ENCODE results near the gene AQR. TPM values are rescaled to one million over a fixed set of nuclear protein-coding genes. Genes with fewer than 3 reads are reported as not detected.
"Not testable (repeated sequence)": the region's sequence is repeated elsewhere in the genome, so short reads cannot be mapped to it uniquely, and the experiment has no call there.

The AQR gene
- total RNA-seq, 1 donor from 2014 or later, result 30.0 TPM

DNA sequence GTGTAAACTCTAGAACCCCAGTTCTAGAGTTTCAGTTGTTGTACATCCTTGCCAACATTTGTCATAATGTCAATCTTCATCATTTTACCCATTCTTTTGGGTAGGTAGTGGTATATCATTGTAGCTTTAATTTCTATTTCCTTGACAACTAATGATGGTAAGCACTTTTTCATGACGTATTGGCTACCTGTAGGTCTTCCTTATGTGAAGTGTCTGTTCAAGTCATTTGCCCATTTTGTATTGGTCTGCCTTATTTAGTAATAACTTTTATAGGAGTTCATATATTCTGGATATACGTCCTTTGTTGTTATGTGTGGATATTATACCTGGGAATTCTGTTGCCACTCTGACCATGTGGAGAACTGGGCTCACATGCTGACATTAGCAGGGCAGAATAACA, 100.4 kb downstream of the AQR start:
- no peak for DNase-seq

DNA sequence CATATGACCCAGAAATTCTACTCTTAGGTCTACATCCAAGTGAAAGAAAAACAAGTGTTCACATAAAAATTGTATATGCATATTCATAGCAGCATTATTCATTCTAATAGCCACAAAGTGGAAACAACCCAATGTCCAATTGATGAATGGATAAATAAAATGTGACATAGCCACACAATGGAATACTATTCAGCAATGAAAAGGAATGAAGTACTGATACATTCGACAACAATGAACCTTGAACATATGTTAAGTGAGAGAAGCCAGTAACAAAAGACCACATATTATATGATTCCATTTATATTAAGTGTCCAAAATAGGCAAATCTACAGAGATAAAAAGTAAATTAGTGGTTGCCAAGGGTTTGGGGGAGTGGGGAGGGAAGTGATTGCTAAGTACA, 104.0 kb downstream of the AQR start:
- DNase-seq, result no peak

DNA sequence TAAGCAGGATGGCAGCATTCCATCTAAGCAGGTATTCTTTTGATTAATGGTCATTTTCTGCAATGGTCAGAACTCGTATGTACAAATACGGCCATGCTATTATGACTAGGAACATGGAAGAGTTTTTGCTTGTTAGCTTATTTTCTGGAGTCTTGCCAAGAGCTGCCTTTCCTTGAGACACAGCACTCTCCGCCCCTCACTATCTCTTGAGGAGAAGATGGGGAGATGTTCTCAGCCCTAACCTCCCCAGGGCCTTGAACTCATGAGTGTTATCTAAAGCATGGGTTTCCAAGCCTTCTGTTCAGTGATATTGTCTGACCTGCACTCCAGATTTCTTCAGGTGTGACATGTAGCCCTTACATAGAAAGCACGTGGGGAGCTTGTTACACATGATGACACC, 108.3 kb downstream of the AQR start:
- no peak for DNase-seq

DNA sequence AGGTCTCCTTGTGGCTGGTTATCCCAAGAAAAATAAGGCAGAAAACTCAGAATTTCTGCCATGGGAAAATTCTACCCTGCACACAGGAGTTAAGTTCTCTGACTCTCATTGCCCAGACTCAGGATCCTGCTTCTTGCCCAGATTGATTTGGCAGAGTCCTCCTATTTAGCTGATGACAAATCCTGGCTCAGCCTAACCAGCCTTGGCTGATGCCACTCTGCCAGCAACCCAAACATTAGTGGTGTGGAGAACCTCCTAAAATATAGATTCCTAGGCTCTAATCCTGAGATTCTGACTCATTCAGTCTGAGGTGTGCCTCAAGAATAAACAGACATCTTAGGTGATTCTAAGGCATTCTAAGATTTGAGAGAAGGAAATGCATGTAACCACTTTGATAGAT, 113.6 kb downstream of the AQR start:
- DNase-seq, result peak; percentile 19

DNA sequence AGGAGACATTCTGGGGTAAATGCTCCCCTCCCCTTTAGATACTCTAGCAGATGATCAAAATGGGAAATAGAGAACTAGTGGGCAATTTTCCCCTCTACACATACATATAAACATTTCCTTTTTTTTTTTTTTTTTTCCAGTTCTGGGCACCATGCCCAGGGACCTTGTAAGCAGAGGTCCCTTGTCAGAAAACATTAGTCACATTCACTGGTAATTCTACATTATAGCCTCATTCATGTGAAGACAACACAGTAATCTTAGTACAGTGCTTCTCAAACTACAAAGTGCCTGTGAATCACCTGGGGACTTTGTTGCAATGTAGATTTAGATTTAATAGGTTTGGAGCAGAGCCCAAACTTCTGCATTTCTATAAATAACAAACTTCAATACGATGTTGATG, 114.1 kb downstream of the AQR start:
- peak; percentile 88 for DNase-seq

DNA sequence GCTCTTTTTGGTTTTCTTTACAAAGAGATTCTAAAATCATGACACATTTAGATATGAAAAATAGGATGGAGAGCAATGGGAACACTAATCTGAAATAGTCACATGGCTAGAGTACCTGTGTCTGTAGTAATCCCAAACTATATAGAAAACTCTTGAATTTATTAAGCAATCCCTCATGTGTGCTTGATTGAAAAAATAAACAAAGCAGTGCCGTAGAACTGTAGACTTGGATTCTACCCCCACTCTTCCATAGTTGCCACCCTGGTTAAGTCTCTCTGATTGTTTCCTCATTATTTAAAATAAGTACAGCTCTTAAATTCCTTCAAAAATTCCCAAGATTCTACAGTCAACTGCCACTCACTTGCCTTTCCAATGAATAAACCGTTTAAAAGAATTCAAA, 115.3 kb downstream of the AQR start:
- DNase-seq, result no peak

DNA sequence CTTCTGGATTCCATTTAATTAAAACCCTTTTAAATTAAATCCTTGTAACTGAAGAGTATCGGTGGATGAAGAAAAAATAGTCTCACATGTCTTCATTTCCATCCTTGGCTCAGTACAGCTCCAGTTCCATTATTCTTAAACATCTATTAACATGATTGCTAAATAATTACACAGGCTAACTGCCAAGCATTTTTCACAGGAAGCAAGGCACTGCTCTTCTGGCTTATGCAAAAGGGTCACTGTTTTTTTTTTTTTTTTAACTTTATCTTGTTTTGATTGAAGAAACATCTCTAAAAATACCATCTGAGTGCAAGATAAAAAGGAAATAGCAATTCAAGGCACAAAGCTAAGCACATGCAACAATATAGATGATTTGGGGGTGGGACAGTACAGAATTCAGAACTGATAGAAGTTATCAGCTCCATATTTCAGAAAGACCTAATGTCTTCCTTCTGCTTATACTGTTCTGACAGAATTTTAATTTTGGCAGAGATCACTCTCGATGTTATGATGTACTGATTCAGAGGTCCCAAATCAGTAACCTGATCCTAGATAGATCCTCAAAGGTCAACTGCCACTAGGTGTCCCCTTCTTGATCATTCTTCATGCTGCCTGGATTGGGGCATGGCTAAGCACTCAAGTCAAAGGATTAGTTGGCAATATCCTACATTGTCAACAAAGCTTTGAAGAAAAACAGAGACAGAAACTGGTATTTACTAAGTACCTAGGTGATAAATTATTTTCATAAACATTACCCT, 116.4 kb downstream of the AQR start:
- peak; percentile 68 for DNase-seq

DNA sequence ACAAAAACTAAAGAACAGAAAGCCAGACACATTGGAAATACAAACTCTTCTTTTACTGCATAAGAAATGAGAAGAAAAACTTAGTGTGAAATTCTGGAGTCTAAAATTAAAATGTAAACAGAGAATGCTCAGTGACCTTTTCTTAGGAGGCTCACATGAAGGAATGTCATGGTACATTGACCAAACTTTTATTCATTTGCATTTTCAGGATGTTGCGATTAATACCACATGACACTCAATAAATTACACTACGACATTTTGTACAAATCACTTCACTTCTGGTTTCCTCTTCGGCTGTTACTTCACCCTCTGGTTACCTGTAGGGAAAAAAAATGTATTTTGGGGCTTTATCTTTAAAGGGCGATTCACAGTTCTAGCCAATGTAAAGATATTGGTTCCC, 117.8 kb downstream of the AQR start:
- no peak for DNase-seq

DNA sequence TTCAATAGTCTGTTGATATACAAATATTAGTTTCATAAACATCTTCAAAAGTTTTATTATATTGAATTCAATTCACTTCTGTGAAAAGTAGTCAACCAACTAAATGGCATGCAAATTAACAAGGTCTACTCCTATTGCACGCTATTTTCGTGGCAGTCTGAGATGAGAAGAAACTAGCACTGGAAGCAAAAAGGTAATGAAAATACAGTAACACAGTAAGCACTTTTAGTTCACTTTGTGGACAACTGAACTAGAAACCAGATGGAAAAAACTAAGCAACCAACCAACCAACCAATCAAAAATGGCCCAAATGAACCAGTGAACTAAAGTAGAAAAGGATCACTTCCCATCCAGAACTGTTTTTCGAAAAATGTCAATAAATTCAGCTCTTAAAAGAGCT, 118.5 kb downstream of the AQR start:
- DNase-seq, result no peak

DNA sequence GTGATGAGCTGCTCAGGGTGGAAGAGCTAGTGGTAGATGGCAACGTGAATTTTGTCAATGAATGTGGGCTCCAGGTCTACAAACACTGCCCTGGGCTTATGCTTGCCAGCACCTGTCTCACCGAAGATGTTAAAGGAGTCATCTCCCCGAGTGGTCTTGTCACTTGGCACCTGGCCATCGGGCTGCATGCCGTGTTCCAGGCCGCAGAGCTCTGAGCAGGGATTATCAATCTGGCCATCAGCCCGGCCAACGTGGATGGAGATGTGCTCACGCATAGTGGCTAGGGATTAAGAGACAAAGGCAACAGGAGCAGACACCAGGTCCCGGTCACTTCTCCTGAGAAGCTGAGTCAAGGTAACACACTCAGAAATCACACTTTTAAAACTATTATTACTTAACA, 119.4 kb downstream of the AQR start:
- DNase-seq, result no peak

DNA sequence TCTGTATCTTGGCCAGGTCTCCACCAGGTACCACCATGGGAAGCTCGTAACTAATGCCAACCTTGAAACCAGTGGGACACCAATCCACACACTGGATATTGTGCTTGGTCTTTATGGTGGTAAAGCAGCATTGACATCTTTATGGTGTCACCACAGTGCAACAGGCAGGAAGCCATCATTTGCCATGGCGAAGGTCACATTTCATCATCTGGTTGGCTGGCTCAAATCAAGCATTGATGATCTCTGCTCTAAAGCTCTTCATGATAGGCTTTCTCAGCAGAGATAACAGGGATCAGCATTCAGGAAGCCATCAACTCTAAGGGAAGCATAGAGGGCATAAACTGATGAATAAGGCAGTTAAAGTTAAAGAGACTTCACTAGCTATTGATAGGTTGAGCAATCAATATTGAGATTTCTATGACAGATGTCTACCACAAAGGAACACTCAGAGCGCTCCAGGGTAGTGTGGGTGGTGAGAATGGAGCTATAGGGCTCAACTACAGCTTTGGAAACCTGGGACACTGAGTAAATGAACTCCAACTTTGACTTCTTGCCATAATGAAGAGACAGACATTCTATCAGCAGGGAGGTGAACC, 120.1 kb downstream of the AQR start:
- DNase-seq, result no peak

DNA sequence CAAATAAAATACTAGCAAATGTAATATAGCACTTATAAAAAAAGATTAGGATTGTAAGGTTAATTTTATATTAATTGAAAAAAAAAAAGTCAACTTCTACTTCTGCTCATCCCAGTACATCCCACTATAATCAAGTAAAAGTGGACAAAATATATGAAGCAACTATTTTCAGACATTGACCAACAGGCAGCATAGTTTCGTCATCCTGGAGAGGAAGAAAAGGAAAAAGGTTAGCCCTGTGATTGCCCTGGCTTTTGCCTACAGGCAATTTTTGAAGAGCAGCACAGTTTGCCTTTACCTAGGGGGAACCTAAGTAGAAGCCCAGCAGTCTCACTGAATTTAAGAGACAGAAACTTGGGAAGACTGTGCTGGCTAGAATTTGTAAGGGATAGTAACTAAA, 121.9 kb downstream of the AQR start:
- no peak for DNase-seq

DNA sequence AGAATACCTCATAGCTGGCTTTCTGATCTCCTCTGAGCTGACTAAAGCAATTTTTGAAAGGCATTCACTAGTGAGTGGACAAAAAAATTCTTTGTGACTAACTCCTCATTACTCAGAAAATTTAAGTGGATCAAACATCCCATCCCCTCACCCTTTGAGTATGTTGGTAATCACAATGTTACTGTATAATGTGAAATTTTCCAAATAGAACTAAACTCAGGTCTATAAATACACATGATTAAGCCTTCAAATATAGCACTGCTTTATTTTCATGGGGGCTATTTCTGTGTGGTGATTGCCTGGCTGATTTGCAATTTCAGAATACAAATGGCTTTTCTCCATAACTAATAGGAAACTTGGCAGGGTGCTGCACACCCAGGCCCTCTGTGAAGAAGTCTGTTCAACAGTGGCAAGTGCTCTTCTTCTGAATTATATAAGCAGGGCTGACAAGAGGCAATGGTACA, 128.2 kb downstream of the AQR start:
- no peak for DNase-seq

DNA sequence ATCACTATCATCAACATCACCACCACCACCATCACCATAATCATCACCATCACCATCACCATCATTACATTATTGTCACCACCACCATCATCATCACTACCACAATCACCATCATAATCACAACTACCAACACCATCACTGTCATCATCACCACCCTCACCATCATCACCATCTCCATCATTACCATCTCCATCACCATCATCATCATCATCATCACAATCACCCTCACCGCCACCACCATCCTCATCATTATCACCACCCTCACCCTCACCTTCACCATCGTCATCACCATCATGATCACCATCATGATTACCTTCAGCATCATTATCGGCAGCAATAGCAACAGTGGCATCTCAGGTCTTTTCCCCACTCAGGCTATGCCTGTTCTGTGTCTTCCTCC, 131.3 kb downstream of the AQR start:
- DNase-seq, result no peak

DNA sequence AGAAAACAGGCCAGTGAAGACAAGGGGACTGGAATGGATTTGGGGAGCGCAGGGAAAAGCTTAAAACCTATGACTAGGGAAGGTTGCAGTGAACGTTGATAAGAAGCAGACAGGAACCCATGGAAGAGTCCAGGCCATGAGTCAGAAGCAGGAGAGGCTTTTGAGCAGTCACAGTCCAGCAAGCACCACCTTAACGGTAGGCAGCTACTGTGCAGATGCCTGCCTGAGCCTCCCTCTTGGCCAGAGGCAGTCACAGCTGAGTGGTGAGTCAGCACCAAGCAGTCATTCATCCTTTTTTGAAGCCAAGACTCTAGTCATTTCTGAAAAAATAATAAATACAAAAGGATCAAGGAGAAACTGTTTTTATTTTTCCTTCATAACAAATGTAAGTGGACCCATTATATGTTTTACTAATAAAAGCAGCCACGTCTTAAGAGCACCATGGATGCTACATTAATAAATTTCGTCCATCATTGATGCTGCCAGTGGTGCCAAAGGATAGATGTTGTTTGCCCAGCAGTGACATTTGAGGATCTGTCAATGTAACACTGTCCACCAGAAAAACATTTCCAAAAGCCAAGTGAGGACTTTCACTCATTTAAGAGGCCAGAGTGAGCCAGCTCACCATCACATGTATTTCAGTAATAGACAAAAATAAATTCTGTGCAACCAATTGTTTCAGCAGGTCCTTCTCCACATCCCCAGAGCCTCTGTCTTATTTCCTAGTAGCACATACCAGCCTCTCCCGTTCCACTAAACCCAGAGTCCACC, 132.1 kb downstream of the AQR start:
- DNase-seq, result peak; percentile 37

DNA sequence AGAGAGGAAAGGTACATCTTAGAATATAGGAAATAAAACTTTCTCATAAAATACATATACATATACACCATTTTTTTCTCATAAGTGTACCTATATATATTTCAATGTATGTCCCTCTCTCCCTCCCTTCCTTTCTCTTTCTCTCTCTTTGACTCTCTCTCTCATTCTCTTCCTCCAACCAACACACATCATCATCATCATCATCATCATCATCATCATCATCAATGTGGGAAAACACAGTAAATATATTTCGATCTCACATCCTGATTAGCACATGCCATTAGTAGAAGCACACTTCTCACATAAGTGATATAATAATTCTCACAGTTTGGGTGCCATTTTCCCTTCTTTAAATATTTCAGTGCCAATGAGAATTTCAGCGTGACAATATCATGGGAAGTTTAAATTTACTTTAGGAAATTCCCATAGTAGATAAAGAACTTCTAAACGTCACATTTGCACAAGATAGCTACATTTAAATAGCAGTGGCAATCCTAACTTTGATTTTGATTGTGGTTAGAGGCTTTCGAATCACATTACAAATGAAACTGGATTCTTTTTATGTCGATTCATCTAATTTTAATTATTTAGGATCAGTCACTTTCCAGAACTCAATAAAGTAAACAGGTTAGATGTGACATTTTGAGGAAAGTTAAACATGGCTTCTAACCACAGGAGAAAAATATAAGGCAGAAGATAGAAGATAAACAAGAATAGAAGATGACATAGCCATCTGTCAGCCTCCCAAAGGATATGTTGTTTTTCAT, 141.2 kb downstream of the AQR start:
- DNase-seq, result no peak

DNA sequence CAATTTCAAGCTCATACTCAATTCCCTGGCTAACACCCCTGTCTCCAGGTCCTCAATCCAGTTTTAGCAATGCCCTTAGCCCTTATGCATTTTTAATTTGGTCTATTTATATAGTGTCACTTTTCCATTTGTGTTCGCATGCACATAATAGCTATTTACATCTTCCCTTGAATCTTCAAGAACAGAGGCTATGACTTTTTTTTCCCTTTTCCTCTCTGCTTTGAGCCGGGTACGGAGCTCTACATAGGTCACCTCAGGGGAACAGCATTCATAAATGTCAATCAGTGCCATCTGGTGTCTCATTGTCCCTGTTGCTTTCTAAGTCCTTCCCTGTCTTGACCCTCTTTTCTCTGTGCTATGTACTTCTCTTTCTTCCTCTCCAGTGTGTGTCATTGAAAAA, 147.7 kb downstream of the AQR start:
- no peak for DNase-seq

DNA sequence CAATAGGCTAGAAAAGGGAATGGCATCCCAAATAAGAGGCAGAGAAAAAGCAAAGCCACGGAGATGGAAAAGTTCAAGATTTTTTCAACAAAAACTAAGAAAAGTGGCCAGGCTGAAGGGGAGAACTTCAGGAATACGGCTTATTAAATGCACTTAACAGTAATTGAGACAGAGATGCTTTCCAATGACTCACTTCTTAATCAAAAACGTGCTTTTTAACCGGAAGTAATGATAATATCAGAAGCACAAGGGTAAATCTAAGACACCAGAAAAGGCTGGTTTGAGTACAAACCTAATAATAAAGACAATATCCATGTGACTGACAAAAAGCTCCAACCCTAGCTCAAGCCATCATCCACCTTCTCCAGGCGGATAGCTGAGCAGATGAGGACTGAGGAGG, 149.4 kb downstream of the AQR start:
- no peak for DNase-seq

DNA sequence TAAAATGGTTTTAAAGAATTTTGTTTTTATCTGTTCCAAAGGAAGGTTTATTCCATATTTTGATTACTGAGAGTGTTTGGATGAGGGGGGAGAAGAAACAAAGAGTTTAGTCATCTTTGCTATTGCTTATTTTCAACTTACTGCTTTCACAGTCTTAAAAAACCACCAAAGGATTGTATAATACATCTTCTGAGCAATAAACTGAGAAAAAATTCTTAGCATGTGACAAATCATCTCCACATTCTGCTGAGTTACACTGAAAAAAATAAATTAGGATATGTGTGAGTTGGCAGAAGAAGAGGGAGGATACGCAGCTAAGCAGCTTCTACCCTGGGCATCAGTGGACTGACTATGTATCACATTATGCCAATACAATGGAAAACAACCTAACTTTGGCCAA, 151.0 kb downstream of the AQR start:
- no peak for DNase-seq

DNA sequence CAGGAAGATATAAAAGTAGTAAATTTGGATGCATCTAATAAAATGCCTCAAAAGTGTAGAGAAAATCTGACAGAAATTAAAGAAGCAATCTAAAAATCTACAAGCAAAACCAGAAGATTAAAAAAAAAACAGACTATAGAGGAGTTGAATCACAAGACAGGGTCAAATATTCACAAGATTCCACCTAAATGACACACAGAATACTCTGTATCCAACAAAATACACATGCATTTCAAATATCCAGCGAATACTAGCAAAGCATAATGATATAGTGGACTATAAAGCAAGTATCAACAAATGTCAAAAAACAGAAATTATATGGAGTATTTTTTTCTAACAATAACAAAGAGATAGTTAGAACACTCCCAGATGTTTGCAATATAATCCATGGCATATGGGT, 153.7 kb downstream of the AQR start:
- no peak for DNase-seq

DNA sequence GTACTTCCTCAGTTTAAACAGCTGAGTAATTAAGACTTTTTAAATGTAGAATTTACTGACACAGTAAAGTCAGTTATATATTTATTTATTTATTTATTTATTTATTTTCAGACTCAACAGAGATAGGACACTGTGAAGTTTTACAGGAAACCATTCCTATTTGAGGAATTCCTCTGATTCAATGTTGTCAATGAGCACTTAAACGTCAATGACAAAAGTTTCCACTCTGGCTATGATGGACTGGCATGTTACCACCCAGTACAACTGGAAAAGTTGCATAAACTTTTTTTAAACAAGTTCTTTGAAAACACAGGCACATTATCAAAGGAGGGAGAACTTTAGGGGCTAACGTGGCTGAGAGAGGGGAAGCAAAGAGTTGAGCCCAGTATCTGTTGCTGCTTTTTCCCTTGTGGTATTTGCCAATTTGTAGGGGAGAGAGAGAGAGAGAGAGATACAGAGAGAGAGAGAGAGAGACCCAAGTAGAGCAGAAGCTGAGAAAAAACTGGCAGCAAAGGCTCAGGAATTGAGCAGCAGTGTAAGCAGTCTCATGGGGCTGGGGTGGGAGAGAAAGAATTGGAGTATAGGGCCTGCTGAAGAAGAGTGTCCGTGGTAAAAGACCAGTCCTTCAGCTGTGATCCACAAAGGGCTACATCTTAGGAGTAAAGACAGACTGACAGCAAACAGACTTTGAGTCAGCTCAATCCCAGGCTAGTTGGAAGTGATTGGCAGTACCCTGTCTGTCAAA, 155.9 kb downstream of the AQR start:
- no peak for DNase-seq

DNA sequence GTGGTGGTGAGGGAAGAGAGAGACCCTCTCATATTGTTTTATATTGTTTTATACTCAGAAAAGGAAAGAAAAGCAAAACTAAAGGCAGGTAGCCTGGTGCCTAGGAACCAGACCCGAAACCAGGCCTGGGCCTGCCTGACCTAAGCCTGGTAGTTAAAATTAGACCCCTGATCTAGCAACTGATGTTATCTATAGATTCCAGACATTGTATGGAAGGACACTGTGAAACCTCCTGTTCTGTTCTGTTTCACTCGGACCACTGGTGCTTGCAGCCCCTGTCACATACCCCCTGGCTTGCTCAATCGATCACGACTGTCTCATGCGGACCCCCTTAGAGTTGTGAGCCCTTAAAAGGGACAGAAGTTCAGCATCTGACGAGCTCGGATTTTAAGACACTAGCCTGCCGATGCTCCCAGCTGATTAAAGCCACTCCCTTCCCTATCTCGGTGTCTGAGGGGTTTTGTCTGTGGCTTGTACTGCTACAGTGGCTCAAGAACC, 156.6 kb downstream of the AQR start:
- DNase-seq, result not testable (repeated sequence)
